NCI-H187 treated with DMSO at 0.1 percent for 48 hours (cell line): Measurements from ENCODE around the gene TRIM37.

Source experiments
- DNase-seq: peaks from one replicate; lab custom pipeline; 2025; lab: John Stamatoyannopoulos, UW

The TRIM37 gene

DNA sequence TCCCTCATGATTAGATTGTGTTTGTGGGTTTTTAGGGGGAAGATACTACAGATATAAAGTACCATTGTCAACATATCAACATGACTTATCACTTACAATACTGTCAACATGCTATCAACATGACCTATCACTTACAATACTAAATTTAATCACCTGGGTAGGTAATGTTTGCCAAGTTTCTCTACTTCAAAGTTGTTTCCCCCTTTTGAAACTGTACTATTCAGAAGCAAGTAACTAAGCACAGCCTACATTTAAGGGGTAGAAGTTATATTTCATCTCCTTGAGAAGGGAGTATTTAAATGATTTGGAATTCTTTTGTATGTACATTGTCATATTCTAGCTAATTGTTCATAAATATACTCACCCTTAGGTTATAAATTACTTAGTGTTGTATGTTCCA is 68.7 kb downstream of the TRIM37 start:
- no peak for DNase-seq

GRCh38 chr17:59030811-59031210 is 75.9 kb downstream of the TRIM37 start:
- no peak for DNase-seq

- DNase-seq, result no peak
Observed at GRCh38 chr17:59028328-59028727, 78.4 kb downstream of the TRIM37 start.

DNA sequence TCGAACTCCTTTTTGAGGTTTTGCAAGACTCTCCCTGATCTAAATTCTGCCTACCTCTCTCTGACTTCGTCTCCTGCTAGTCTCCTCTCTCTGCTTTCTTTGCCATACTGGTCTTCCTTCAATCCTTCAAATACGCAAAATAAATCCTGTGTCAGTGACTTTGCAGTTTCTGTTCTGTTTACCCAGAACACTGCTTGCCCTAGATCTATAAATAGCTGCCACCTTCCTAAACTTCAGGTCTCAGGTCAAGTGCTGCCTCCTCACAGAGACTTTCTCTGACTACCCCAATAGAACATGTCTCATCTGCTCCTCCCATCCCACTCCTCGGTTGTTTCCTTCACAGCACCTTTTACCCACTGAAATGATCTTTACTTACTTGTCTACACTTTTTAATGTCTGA is 78.9 kb downstream of the TRIM37 start:
- no peak for DNase-seq

DNA sequence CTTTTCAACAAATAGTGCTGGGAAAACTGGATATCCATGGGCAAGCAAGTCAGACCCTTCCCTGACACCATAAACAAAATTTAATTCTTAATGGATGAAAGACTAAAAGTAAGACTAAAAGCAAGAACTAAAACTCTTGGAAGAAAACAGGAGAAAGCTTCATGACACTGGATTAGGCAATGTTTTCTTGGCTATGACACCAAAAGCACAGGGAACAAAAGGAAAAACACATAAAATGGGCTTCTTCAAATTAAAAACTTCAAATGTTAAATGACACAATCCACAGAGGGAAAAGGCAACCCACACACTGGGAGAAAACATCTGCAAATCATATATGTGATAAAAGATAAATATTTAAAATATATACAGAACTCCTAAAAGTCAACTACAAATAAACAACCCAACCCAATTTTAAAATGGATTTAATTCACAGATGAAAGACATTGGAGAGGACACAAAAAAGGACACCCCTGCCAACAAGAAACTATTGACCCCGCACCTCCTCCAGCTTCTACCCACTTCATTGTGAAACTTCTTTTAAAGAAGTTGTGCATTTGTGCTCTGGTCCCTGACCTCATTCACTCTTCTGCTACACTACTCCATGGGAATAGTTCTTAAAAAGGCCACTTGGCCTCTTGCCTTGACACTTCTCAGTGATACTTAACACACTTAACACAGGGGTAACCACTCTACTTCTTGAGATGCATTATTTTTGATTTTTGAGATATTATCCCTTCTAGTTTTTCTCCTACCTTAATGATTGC is 80.3 kb downstream of the TRIM37 start:
- no peak for DNase-seq

GRCh38 chr17:59024916-59025315 is 81.8 kb downstream of the TRIM37 start:
- no peak for DNase-seq

- no peak for DNase-seq
Observed at GRCh38 chr17:59018019-59018418, 88.7 kb downstream of the TRIM37 start.

DNA sequence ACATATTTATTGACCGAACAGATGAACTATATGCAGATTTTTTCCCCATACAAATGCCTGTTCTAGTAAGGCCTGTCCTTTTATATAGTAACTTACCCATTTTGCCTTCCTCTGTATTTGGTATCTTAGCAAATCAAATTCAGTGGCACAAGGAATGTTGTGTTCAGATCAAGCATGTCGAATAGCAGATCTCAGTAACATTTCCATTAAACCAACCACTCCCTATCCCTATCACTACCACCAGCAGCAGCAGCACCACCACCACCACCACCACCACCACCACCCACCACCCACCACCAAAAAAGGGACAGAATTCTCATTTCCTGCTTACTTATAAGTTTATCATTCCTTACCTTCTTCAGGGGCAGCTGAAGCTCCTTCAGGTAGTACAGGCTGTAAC is 94.7 kb downstream of the TRIM37 start:
- no peak for DNase-seq

DNA sequence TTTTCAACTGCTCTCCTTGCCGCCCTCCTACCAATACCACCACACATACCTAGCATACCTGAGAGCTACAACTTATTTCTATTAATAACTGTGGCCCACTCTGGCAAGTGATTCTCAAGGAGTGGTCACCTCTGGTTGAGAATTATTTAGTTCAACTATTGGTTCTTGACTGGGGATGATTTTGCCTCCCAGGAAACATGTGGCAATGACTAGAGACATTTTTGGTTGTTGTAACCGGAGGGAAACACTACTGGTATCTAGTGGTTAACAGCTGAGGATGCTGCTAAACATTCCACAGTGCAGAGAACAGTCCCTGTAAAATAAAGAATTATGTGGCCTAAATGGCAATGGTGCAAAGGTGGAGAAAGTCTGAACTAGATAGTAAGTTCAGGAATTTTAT is 96.7 kb downstream of the TRIM37 start:
- DNase-seq, result no peak

GRCh38 chr17:59008737-59009136 is 97.9 kb downstream of the TRIM37 start:
- no peak for DNase-seq

DNA sequence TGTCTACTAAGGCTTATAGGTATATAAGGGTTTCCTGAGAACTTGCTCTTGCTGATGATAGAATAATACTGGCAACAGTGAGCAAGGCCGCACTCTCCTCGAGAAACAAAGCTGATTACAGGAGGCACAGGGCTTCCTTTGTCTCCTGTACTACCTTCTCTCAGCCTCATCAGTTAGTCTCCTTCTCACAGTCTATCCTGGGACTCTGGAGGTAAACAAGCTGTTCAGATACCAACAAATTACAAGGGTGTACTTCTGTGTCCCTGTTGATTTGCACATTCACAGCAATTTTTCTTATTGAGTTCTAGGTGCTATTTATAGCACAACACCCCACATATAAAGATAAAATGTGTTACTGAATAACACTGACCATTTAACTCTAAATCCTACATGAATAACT is 98.7 kb downstream of the TRIM37 start:
- DNase-seq, result no peak

DNA sequence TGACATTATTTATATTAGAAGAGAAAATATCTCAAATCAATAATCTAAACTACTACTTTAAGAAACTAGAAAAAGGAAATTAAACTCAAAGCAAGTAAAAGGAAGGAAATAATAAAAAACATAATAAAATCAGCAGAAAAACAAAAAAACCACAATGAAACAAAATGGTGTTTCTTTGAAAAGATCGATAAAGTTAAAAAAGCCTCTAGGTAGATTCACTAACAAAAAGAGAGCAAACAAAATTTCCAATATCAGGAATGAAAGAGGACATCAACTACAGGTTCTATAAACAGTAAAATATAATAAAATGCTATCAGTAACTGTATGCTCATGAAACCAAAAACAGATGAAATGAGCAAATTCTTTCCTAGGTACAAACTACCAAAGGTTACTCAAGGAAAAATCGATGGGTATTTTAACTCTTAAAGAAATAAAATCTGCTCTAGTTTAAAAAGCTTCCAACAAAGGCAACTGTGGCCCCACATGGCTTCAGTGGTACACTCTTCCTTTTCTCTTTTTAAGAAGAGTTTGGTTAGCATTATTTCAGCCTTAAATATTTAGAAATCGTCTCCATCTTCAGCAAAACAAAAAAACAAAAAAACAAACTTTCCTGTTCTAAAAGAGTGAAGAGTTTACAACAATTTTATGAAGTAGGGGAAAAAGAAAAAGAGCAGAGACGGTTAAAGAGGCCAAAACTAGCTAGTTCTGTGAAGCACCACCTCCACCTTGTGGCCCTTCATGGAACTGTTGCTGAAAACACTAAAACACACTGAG is 102.2 kb downstream of the TRIM37 start:
- no peak for DNase-seq

DNA sequence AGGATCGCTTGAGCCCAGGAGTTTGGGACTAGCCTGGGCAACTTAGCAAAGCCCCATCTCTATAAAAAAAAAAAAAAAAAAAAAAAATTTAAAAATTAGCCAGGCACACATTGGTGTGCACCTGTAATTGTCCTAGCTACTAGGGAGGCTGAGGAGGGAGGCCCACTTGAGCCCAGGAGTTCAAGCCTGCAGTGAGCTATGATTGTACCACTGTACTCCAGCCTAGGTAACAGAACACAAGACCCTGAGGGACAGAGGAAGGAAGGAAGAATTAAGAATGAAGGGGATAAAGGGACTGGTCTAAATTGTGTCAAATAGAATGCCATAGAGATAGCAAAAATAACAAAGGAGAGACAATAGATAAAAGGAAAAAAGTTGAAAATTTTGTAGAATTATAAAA is 102.8 kb downstream of the TRIM37 start:
- no peak for DNase-seq

- no peak for DNase-seq
Observed at GRCh38 chr17:59002848-59003247, 103.8 kb downstream of the TRIM37 start.

DNA sequence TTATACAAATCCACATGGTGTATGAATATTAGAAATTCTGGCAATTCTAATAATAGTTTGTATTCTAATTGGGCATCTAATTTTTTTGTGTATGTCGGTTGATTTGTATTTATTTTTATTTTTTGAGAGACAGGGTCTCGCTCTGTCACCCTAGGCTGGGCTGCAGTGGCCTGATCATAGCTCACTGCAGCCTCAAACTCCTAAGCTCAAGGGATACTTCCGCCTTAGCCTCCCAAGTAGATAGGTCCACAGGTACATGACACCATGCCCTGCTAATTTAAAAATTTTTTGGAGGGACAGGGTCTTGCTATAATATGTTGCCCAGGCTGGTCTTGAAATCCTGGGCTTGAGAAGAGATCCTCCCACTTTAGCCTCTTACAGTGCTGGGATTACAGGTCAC is 104.6 kb downstream of the TRIM37 start:
- DNase-seq, result no peak

DNA sequence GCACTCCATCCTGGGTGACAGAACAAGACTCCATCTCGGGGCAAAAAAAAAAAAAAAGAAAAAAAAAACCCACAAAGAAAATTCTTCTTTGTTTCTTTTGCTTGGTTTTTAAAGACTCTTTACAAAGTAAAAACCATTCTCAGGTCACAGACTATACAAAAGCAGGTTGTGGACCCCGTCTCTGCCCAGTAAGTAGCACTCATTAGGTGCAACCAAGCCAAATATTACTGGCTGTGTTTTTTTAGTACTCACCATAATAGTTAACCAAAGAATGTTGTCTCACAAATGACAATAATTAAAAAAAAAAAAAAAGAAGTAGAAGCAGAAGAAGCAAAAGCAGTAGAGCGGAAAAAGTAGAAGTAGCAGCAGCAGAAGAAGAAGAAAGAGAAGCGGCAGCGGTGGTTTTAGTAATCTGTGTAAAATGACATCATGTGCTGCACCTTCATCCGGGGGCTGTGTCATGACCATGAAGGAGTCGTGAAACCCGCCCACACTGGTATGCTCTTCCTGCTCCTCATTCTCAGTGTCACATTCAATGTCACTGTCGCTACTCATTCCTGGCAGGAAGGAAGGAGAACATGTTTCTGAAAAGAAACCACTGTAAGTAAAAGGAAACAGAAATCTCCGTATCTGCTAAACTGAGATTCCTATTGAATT is 105.4 kb downstream of the TRIM37 start:
- no peak for DNase-seq

DNA sequence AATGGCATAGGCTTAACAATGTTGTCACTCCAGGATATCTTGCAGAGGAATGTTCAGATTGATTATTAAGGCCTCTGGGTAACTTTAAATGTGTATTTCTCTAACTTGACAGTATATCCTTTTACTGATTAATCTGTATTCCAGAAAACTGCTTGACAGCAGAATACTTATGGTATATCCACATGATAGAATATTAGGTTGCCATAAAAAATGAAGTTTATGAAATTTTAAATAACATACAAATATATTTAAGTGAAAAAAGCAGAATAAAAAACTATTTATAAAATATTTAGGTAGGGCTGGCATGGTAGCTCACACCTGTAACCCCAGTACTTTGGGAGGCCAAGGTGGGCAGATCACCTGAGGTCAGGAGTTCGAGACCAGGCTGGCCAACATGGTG is 106.7 kb downstream of the TRIM37 start:
- DNase-seq, result no peak

GRCh38 chr17:58999500-58999899 is 107.2 kb downstream of the TRIM37 start:
- DNase-seq, result no peak

DNA sequence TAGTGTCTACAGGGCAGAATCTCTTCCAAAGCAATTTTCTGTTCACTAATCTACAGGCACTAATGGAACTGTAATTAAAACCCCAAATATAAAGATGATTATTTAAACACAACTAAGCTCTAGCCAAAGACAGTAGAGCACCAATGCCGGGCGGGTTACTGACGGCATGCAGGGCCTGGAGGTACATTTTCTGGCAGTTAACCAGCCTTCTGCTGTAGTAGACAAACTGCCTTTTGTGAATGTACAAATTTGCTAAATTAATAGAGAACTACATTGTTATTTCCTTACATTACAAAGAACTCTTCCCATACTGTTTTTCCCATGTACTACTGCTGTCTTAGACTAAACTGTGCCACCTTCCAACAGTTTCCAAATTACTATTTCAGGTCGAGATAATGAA is 107.8 kb downstream of the TRIM37 start:
- no peak for DNase-seq

DNA sequence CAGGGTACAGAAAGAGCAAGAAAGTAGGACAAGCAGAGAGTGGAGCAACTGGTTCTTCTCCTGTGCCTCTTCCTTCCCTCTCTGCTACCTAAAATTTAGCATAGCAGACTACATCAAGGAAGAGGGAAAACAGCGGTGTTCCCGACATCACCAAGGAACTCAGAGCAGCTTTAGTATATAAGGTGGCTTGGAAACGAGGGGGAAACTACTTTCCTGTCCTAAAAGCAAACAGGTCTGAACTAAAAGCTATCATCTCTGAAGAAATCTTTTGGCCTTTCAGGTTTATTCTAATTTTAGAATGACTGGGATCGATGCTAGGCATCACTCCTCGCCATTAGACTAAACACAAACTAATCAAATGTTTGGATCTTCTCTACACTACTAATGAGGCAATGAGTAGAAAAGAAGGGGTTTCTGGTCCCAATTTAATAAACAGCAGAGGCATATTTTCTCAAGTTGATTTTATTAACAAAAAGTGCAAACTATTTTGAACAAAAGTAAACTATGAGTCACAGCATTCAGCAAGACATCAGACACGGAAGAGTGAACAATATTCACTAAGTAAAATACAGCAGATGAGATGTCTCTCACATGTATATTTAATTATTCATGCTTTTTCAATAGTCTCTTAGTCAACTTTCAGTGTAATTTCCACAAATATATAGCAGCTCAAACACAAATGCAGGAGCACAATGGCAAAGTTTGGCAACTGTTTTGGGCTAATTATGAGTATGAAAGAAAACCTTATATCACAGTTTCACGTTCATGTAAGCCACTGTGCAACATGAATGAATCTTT is 108.7 kb downstream of the TRIM37 start:
- no peak for DNase-seq

GRCh38 chr17:58996968-58997367 is 109.7 kb downstream of the TRIM37 start:
- DNase-seq, result no peak

GRCh38 chr17:58995247-58995940 is 111.3 kb downstream of the TRIM37 start:
- no peak for DNase-seq
